Kidney capillary endothelial cell (primary cell): ENCODE measurements around the gene RPS14.

Experiments
- DNase-seq: peaks from one replicate; pipeline ENCODE4 v3.0.0-alpha.2; 2018; ENCODE audit warnings: low spot score

Gene RPS14

DNA sequence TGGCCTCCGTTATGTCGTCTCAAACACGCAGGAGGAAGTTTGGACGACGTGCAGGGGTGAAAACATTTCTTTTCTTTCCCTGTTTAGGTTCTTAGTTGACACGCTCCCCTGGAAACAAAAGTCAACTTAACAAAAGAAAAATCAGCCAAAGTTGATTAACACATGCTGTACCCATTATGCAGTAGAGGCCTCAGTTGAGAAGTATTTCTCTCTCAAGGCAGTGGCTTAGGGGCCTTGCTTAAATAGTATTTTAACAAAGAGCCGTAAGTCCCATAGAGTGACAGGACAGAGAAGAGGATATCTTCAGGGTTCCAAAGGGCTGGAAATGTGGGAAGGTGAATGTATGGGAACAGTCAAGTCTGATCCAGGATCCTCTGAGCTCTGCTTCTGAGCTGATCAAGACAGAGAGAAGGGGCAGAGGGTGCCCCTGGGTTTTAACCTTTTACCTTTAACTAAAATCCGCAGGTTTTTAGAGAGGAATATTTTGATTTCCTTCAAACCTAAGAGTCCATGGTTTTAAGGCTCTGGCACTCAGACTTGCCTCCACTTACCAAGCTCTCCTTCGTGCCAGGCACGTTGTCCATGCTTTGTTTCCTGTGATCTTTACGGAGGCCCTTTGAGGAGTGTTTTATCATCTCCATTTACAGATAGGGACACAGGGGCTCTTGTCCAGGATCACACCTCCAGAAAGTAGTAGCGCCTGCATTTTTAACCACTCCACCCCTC, 36.2 kb downstream of the RPS14 start:
- no peak for DNase-seq

DNA sequence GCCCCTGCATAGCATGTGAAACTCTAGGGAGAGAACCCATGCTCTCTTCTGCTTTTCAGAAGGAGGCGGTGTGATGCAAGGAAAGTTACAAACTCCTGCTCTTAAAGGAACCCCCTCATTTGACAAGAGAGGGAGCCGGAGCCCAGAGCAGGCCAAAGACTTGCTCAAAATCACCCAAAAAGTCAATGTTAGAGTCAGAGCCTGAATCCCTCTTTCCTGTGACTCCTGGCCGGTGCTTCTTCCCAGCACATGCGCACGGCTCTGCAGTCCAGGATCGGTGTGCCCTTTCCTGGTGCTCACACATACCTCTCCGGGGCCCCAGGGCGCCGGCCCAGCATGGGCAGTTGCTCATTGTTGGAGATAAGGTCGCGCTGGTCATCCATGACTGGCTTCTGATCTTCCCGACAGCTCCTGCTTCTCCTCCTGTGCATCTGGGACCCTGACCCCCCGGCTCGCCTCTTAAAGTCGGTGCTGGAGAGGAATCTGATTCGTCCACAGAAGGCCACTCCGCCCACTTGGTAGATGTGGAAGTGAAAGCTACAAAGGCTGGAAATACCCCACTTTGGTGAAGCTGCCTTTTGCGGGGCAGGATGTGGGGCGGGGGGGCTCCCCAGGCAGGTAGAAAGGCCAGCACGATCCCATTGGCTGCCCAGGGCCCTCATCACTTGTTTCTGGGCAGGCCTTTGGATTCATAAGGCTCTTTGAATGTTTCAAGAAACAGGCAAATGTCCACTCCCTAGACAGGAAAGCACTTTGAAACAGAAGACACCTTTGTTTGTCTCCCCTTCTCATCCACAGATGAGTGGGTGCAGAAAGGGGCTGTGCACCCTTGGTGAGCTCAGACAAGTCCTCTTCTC, 37.0 kb downstream of the RPS14 start, which contains the start of gene CD74:
TSS of gene CD74 (minus strand) at position 592 of the 857 bp plus-strand sequence. CDS start at position 431, 161 bp downstream.
- DNase-seq: no peak

DNA sequence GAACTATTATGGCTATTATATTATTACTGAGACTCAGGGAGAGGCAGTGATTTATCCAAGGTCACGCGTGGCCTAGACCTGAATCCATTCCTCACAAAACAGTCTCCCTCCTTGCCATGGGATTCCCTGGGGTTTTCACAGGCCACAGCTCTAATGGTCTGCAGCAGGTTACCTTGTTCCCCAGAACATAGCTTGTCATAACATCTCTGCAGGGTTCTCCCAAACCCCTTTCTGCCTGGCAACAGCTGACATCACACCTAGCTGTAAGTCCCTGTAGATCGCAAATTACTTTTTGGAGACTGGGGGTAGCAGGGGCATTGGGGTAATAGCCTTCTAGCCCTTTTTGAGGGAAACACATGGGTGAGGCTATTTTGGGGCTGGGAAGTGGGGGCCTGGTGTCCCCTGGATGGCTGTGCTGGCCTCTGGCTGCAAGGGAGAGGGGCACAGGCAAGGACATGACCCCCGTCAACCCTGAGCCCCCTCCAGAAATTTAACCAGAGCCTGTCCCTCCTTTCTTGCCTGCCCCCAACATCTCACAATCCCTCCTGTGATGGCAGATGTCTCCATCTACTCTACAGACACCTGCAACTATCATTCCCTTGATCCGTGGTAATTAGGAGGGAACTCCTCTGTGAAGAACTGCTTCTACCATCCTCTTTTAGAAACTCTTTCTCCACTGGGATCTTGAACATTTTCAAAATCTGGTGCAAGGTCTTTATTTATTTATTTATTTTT, 38.1 kb downstream of the RPS14 start:
- no peak for DNase-seq

DNA sequence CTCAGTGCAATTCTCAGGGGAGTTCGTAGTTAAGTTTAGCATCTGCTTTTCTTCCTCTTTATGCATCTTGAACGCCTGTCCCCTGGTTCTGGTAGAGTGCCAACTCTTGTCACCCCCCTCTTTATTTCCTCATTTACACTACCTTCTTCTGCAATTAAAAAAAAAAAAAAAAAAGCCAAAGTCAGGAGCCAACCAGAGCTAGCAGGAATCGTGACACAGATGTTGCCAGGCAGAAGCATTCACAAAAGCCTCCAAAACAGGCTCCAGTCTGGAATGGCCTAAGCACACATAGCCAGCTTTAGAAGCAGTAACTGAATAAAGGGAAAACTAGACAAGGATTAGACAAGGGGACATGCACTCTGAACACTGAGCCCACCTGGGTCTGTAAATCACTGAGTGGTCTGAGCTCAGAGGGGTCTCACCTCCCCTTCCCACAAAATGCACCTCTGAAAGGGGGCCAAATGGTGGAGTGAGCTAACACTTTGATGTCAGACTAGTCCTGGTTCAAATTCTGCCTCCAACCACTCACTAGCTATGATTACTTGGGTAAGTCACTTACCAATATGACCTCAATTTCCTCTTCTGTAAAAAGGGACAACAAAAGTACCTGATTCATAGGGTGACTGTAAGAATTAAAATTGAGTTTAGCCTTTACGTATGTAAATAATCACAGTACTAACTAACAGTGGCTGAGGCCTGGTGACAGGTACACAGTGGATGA, 38.9 kb downstream of the RPS14 start:
- peak; percentile 42 for DNase-seq

DNA sequence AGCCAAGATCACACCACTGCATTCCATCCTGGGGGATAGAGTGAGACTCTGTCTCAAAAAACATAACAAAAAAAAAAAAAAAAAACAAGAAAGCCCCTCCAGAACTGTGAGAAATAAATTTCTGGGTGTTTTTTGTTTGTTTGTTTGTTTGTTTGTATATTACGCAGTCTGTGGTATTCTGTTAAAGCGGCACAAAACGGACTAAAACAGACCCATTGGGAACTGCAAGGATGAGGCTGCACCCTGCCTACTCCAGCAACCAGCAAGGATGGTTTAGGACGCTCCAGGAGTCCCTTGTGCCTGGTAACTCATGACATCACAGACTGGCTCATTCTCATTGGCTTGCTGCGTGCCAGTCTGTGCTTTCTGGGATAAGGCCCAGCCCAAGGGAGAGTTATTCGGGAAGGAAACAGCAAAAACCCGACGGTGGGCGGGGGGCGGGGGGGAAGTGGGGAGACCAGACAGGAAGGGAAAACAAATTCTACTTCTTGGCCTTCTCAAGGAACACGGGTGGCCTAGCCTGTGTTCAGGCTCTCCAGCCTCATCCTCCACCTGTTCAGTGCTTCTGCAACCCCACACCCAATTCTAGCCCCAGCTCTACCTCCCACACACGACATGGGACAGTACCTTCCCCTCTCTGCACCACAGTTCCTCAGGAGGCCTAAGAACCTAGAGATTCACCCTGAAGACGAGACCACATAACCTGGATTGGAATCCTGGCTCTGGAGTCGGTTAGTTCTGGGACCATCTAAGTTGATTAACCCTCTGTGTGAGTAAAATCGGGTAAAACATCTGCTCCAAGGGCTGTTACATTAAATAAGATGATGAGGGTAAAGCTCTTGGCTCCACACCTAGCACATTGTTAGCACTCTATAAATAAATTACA, 39.7 kb downstream of the RPS14 start:
- DNase-seq: peak; percentile 79

DNA sequence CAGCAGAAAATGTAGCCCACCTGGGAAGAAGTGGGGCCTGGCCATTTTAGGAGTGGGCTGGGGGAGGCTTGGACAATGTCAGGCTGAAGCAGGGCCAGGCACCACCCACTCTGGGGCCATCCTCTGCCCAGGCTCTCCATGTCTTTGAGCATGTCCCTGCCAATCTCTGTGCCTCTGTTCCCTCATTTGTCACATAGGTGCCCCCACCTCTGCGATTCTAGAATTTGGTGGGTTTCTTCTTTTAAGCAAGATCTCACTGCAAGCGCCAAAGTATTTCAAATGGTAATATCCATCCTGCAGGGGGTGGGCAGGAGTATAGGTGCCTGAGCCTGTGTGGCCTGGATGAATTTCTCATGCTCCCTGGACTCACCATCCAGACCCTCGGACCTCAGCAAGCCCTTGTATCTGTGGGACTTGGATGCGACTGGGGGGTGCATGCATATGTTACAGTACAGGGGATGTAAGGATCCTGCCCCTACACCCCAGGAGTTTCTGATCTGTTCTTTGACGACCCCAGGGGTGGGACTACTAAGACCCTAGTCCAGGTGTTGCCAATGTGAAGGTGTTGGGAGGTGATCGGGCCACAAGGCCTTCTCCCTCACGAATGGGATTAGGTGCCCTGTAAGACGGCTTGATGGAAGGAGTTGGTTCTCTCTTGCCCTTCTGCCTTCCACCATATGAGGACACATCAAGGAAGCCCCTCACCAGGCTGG, 41.2 kb downstream of the RPS14 start:
- no peak for DNase-seq

DNA sequence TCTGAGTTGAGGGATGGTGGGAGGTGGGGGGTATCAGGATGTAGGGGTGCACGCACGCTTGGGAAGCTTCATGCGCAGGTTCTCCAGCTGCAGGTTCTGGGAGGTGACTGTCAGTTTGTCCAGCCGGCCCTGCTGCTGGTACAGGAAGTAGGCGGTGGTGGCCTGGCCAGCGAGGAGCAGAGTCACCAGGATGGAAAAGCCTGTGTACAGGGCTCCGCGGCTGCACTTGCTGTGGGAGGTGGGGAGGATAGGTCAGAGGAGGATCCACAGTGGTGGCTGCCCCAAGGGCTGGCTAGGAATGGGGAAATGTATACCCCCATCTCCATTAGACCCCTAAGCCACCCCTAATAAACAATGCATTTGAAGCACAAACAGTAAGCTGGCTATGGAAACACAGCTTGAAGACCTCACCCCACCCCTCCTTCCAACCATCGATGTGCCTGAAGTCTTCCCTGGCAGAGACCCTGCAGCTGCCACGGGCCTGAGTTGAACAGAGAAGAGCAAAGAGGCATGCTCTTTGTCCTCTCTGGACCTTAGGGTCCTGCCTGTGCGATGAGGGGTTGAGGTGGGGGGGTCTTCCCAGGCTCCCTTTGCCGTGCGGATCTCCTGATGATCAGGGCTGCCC, 42.3 kb downstream of the RPS14 start:
- DNase-seq: no peak

DNA sequence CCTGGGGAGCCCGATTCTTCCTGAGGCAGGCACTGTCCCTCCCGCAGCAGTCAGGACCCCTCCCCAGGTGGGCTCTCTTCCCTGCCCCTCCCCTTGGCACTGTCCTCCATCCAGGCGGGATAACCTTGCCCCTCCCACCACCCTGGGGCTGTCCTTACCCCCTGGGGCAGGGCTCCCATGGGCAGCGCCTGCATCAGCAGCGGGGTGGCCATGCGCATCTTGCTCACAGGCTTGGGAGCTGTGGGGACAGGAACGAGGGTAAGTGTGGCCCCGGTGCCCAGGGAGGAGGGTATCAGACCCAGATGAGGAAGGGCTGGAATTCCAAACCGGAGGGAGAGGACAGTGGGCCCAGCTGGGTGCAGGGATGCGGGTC, 42.8 kb downstream of the RPS14 start:
- DNase-seq: no peak

DNA sequence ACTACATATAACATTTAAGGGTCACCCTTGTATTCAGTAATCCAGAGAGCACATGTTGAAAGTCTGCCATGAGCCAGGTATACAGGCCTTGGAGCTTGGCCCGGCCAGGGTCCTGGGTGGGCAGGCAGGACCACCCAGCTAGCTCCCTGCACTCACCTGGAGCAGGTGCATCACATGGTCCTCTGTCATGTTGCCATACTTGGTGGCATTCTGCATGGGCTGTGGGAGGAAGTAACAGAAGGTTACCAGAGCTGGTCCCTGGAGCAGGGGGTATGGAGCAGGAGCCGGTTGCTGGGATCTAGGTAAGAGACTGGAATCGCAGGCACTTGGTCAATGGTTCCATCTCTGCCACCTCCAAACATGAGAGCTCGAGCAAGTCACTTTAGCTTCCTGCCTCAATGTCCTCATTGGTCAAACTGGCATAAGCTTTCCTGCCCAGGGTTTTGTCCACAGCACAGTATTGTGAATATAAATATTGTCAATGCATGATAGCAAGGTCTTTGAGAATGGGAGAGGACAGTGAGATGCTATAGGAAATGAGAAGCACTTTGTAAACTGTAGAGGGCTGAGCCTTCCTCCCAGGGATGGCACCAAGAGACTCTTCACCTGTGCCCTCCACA, 43.3 kb downstream of the RPS14 start:
- DNase-seq: no peak

DNA sequence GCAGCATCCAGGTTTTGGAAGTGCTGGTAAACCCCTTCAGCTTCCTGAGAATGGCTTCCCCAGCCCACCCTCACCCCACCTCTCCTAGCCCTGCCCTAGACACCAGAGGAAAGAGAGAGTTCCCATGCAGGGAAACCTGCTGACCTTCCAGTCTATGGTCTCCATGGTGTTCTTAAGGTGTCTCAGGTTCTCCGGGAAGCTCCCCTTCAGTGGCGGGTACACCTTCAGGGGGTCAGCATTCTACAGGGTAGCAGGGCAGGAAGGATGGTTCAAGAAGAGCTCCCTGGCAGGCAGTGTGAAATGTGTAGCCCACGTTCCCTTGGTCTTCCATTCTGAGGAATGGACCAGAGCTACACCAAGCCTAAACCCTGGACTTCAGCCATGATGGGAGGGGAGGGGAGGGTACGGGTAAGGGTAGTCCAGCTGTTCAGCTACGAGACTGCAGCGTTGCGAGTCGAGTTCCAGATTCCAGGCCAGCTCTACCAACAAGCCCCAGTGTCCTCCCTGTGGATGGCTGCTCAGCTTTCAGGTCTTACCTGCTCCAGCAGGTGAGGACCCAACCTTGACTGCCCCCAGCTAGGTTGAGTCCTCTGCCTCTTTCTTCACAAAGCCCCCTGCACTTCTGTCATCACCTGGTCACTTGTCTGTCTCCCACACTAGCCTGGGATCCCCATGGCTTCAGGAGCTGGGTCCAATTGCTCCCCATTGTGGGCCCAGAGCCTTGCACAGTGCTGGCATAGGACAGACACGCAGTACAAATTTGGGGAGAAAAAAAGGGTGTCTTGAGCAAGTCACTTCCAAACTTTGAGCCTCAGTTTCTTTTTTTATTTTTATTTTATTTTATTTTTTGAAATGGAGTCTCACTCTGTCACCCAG, 44.4 kb downstream of the RPS14 start:
- no peak for DNase-seq

DNA sequence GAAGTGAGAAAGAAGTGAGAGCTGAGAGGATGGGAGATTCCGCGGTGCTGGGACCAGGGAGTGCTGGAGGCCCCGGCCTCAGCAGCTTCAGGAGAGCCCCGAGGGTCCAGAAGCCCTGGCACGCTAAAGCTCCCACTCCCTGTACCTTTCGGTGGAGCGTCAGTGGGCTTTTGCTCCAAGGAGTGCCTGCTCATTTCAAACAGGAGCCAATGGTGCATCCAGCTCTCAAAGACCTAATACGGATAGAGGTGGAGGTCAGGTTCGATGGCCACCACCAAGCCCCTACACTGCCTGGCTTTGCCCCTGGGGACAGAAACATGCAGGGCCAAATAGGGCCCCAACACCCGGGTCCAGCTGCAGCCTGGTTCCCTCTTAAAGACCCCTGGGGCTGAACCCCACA, 45.0 kb downstream of the RPS14 start:
- DNase-seq: no peak

DNA sequence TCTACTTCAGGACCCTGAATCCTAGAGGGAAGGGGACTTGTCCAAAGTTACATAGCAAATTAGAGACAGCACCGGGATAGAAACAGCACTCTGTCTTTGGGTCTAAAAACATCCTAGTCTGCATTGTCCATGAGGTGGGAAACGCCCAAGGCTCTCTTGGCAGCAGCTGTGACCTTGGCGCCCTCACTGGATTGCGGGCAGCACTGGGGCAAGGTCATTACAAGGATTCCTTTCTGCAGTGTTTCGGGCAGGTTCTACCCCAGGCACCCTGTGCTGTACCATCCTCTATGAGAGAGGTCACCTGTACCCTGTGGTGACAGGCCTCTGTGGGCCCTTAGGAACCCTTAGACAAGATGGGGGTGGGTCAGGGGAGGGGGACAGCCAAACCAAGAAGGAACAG, 45.4 kb downstream of the RPS14 start:
- DNase-seq: no peak

DNA sequence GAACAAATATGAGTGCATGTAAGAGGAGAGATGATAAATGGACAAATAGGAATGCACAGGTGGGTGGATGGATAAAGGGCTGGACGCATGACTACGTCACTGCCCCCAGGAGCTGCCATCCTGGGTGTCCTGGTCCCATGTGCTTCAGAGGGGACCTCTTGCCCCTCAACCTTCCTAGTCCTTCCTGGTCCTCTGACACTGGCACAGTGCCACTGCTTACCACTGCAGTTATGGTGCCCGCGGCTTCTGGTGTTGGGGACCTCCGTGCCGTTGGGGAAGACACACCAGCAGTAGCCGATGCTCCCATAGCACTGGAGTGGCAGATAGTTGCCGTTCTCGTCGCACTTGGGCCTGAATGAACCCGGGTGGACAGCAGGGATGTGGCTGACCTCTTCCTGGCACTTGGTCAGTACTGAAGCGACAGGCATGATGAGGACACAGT, 46.6 kb downstream of the RPS14 start:
- no peak for DNase-seq

DNA sequence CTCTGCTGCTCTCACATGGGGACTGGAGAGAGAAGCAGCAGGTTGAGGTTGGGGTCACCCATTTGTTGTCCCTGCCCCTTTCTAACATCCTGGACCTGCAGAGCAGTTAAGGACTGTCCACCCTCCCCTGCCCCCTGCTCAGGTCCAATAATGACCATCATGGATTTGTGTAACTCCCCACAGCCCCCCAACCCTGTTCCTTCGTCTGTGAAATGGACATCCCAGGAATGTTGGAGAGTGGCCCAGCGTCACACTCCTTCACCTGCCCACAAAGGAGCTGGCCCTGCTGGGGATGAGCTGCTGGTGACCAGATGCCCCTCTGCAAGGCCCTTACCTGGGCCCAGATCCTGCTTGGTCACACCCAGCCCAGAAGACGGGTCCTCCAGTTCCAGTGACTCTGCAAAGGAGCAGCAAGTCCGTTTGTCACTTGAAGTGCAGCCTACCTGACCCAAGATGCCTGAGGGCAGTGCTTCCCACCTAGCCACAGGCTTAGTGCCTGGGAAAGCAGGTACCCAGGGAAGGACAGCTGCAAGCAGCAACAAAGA, 47.2 kb downstream of the RPS14 start:
- DNase-seq: no peak

DNA sequence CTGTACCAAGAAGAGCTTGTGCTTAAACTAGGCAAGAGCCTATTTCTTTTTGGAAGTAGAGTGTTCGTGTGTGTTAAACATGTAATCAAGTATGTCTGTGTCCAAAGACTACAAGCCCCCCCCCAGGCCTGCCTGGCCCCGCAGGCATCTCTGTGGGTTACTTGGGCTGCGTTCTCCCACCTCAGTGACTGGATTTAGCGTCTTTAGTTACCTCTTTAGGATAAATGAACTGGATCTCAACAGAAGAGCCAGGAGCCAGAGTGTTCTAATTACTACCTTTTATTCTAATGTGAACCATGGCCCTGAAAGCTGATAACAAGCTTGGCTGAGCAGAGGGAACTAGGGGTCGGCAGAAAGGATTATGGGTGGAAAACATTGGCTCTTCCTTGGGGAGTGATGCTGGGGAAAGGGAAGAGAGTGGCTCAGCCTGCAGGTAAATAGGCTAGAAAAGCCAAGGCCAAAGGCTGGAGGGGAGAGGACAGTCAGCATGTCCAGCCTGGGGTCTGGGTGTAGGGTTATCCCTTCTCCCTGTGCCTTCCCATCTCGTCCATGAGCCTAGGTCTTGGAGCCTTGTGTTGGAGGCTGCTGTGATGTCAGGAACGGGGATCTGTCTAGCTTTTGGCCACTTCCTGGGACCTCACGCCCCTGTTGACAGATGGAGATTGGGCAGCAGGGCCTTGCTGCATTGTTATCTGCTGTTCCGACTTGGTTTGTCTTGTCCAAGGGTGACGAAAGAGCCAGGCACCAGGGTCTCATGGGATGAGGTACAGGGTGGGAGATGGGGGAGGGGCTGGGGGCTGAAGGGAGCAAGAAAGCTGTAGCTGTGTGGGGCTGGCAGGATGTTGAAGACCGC, 47.9 kb downstream of the RPS14 start:
- DNase-seq: no peak

DNA sequence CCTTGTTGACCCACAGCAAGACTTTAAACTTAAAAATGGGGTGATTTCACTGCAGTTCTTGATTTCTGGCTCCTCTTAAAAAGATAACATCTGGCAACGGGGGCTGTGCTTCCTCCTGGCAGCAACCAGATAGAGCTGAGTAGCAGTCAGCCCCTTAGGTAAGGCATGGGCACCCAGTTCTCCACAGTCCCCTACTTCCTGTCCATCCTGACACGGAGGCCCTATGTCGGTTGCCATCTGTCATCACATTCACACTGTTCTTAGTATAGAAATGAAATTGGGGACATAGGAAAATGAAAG, 48.5 kb downstream of the RPS14 start:
- no peak for DNase-seq

DNA sequence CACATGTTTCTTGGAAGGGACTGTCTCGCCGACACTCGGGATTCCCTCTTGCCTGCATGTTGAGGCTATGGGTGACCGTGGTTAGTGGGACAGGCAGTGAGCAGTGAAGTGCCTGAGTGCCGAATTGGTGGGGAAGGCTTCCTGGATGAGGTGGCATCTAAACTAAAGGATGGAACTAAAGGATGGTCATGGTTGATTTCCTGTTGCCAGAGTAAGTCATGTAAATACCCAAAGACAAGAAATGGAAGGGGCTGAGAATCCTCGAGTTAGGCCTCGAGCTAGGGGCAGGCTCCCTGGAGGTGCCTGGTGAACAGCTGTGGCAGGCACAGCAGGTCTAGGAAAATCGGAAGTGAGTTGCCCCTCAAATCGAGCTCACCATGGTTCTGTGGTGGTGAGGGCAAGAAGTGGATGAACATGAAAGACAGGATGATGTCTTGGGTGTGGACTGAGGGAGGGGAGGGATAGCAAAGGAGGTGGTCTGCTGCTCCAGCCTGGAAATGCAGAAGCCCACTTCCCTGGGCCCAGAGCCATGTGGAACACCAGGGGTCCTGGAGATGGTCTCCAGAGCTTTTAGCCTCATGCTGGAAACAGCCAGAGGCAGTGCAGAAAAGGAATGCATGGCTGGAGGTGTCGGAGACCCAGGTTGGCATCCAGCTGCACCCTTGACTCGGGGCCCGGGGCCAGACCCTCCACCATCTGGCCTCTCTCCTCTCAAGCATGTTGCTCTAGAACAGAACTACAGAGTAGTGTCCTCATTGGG, 49.0 kb downstream of the RPS14 start:
- DNase-seq: no peak
